Measurements from ENCODE around the gene BUB1. TPM values are rescaled to one million over a fixed set of nuclear protein-coding genes. Genes with fewer than 3 reads are reported as not detected.

BUB1 gene
- total RNA-seq, 1 experiment from 2014 or later: 80.2 TPM

GRCh38 chr2:110645616-110646015, 32.2 kb downstream of the BUB1 start (continued):
- TF ChIP-seq REST (IDR thresholded peaks at IDR 0.05; ENCODE audit: low read depth): no peak
- TF ChIP-seq SRF (IDR thresholded peaks at IDR 0.05; ENCODE audit: low read depth): no peak
- TF ChIP-seq EZH2phosphoT487 (IDR thresholded peaks at IDR 0.05; ENCODE audit: borderline replicate concordance): no peak

- Histone ChIP-seq H2AFZ (ENCODE audit: low read depth, low read length, poor library complexity, severe bottlenecking) (no peak overlapping the region), H3K27ac (ENCODE audit: low read depth, low read length) (no peak overlapping the region), H3K9me3 (ENCODE audit: control insufficient read depth in 1 of 2, insufficient read depth in 1 of 2, low read depth in 1 of 2, low read length in 2 of 2) (no peaks in the 10 kb centered on the region), H3K4me1 (ENCODE audit: control insufficient read depth in 1 of 2, insufficient read depth in 2 of 2, low read length in 2 of 2) (no peaks in the 10 kb centered on the region), H3K4me3 (replicated peaks in 1 of 2; ENCODE audit: low read depth in 1 of 2, low read length in 2 of 2) (no peak overlapping the region), H3K4me2 (ENCODE audit: low read length) (no peak overlapping the region), H3K79me2 (ENCODE audit: insufficient read depth, low read length) (peaks cover 68% of the 10 kb centered on the region), H4K20me1 (ENCODE audit: insufficient read depth) (no peaks in the 10 kb centered on the region), H3K9me2 (ENCODE audit: insufficient read depth) (no peaks in the 10 kb centered on the region), H3K9ac (ENCODE audit: low read length) (no peak overlapping the region), H3K27me3 (ENCODE audit: insufficient read depth, low read length) (no peaks in the 10 kb centered on the region), H3K36me3 (ENCODE audit: control insufficient read depth in 1 of 2, insufficient read depth in 2 of 2, low read length in 2 of 2) (peaks cover 44% of the 10 kb centered on the region in 2 experiments)
- no peak for ATAC-seq
- DNase-seq (ENCODE audit: low read depth, low spot score): no peak
- intact Hi-C loops (cut with micrococcal nuclease): no loop called here
- BruUV-seq (replicated peaks): no TSS peak
- ChIA-PET CTCF (no interaction called here), RAD21 (ENCODE audit: low non-redundant PET in 1 of 2, low total read pairs in 2 of 2, uncharacterized antibody in 2 of 2, unreplicated experiment in 2 of 2) (no interaction called here), POLR2A (no interaction called here)
- TF ChIP-seq ATF3 (IDR thresholded peaks at IDR 0.05): no peak
- no peak for TF ChIP-seq RAD21 (IDR thresholded peaks at IDR 0.05; ENCODE audit: low read depth)
- TF ChIP-seq YY1 (IDR thresholded peaks at IDR 0.05; ENCODE audit: extremely low read depth, insufficient replicate concordance, low read depth, low read length): no peak
- TF ChIP-seq EZH2phosphoT487 (IDR thresholded peaks at IDR 0.05; ENCODE audit: borderline replicate concordance): no peak
- TF ChIP-seq CTCF (IDR thresholded peaks at IDR 0.05 in 2 of 3, conservative IDR thresholded peaks at IDR 0.05 in 1 of 3; ENCODE audit: borderline replicate concordance in 1 of 3, insufficient read depth in 1 of 3, low read depth in 2 of 3, low read length in 2 of 3): no peak
- TF ChIP-seq CBX3 (IDR thresholded peaks at IDR 0.05; ENCODE audit: low read depth): no peak
- no peak for TF ChIP-seq POLR2A (IDR thresholded peaks at IDR 0.05; ENCODE audit: borderline replicate concordance, extremely low read depth, insufficient read depth, insufficient read length)
- TF ChIP-seq TCF7L2 (IDR thresholded peaks at IDR 0.05; ENCODE audit: borderline replicate concordance, extremely low read depth, insufficient read depth, insufficient read length): no peak
- TF ChIP-seq ZNF274 (IDR thresholded peaks at IDR 0.05; ENCODE audit: low read depth, low read length): no peak
- TF ChIP-seq REST (IDR thresholded peaks at IDR 0.05; ENCODE audit: low read depth): no peak
- no peak for TF ChIP-seq ZFX (IDR thresholded peaks at IDR 0.05)
These were observed 33.5 kb downstream of the BUB1 start for GRCh38 chr2:110644357-110644756.
